ENCODE results near the gene PSMB4. TPM values are rescaled to one million over a fixed set of nuclear protein-coding genes. Genes with fewer than 3 reads are reported as not detected.

Gene PSMB4
- total RNA-seq, 2 donors from 2014 or later = 297 to 301 TPM

DNA sequence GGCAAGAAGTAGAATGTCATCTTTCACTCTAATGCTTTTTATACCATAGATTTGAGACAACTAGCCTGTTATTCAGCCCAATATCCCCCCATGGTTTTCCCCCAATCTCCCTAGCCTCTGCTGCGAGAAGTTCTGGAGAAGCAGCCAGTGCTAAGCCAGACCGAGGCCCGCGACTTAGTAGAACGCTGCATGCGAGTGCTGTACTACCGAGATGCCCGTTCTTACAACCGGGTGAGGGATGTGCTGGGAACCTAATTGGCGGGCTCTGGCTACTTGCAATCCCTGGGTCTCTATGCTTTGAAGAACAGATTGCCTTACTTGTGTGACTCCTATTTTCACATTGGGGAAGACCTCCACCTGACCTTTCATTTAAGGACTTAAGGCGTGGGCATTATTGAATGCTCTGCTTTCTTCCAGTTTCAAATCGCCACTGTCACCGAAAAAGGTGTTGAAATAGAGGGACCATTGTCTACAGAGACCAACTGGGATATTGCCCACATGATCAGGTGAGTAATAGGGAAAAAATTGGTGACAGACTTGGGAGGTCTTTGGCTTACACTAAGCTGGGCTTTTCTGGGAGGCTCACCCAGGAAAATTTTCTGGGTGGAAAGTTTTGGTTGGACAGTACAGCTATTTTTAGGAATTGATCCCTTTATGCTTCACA is 1.9 kb downstream of the PSMB4 start:
- peaks cover 43% of the 10 kb centered on the region for H3K4me1 Mint-ChIP-seq (ENCODE audit: low read depth)
- H3K27me3 Mint-ChIP-seq (ENCODE audit: low read depth) = no peaks in the 10 kb centered on the region
- H3K4me3 Mint-ChIP-seq = peak overlapping the region; percentile 88 to 98
- ATAC-seq (replicated peaks in 1 of 2) (no peak), DNase-seq (no peak)
- H3K36me3 Mint-ChIP-seq (ENCODE audit: insufficient read depth in 2 of 2) = peaks cover 16 to 30% of the 10 kb centered on the region in 2 donors
- peak overlapping the region; percentile 99 for H3K27ac Mint-ChIP-seq
- no peaks in the 10 kb centered on the region for H3K9me3 Mint-ChIP-seq

DNA sequence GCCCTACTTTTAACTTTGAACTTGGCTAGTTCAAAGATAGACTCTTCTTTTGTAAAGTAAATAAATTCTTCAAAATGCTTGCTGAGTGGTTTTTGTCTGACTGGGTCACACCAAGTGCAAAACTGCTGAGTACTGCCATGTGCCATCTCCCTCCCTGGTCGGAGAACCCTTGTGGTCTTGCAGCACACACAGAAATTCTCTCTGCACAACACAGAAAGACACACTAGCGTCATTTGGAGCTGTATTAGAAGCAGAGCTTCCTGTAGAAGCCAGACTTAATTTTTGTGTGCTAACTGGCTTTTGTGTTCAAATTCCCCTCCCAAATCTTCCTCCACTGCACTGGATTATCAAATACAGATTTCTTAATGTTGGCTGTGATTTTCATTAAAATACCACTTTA is 2.5 kb downstream of the PSMB4 start:
- H3K4me1 Mint-ChIP-seq (ENCODE audit: low read depth) = peaks cover 43% of the 10 kb centered on the region
- no peak for DNase-seq
- H3K9me3 Mint-ChIP-seq = no peaks in the 10 kb centered on the region
- H3K4me3 Mint-ChIP-seq = peak overlapping the region in 1 of 2 donors; percentile 98
- peak overlapping the region; percentile 88 for H3K27ac Mint-ChIP-seq
- no peak for ATAC-seq (replicated peaks in 1 of 2)
- peaks cover 17 to 30% of the 10 kb centered on the region in 2 donors for H3K36me3 Mint-ChIP-seq (ENCODE audit: insufficient read depth in 2 of 2)
- no peaks in the 10 kb centered on the region for H3K27me3 Mint-ChIP-seq (ENCODE audit: low read depth)

DNA sequence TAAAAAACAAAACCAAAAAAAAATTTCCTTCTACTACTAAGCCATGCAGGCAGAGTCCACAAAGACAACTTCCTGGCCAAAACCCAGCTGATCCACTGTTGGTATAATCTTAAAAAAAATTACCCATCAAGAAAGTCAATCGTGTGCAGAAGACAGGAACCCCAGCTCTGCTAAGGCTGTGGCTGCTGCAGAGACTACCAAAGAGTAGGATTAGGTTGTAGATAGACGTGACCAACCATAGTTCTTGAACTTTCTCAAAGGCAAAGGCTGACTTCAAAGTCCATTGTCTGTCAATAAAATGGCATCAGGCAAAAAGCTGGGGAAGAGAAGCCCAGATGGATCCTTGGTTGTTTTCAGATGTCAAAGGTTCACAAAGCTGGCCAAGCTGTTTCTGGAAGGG is 3.4 kb downstream of the PSMB4 start:
- ATAC-seq (replicated peaks in 1 of 2) (no peak), DNase-seq (no peak)
- peaks cover 17 to 30% of the 10 kb centered on the region in 2 donors for H3K36me3 Mint-ChIP-seq (ENCODE audit: insufficient read depth in 2 of 2)
- H3K4me3 Mint-ChIP-seq = no peak overlapping the region
- H3K27me3 Mint-ChIP-seq (ENCODE audit: low read depth) = no peaks in the 10 kb centered on the region
- no peaks in the 10 kb centered on the region for H3K9me3 Mint-ChIP-seq
- peaks cover 43% of the 10 kb centered on the region for H3K4me1 Mint-ChIP-seq (ENCODE audit: low read depth)
- peak overlapping the region; percentile 88 for H3K27ac Mint-ChIP-seq

DNA sequence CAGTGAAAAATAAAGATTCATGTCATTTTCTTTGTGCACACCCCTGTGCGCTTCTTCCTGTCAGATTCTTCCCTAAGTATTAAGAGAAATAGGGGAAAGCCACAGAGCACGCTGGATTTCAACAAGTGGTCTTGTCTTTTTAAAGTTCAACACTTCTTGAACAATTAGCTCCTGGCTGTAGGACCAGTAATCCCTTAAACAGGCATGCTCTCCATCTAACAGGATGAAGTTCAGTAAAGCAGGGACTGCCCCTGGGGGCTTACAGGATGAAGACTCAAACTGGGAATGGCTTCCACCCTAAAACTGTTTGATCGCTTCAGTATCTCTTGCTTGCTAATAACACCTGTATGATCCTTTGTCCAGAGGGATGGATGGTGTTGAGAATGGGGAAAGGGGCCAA is 4.2 kb downstream of the PSMB4 start:
- H3K4me1 Mint-ChIP-seq (ENCODE audit: low read depth) = peaks cover 43% of the 10 kb centered on the region
- no peak for ATAC-seq (replicated peaks in 1 of 2)
- no peaks in the 10 kb centered on the region for H3K9me3 Mint-ChIP-seq
- no peaks in the 10 kb centered on the region for H3K27me3 Mint-ChIP-seq (ENCODE audit: low read depth)
- no peak overlapping the region for H3K4me3 Mint-ChIP-seq
- peaks cover 17 to 30% of the 10 kb centered on the region in 2 donors for H3K36me3 Mint-ChIP-seq (ENCODE audit: insufficient read depth in 2 of 2)
- DNase-seq = no peak
- H3K27ac Mint-ChIP-seq = peak overlapping the region; percentile 77

DNA sequence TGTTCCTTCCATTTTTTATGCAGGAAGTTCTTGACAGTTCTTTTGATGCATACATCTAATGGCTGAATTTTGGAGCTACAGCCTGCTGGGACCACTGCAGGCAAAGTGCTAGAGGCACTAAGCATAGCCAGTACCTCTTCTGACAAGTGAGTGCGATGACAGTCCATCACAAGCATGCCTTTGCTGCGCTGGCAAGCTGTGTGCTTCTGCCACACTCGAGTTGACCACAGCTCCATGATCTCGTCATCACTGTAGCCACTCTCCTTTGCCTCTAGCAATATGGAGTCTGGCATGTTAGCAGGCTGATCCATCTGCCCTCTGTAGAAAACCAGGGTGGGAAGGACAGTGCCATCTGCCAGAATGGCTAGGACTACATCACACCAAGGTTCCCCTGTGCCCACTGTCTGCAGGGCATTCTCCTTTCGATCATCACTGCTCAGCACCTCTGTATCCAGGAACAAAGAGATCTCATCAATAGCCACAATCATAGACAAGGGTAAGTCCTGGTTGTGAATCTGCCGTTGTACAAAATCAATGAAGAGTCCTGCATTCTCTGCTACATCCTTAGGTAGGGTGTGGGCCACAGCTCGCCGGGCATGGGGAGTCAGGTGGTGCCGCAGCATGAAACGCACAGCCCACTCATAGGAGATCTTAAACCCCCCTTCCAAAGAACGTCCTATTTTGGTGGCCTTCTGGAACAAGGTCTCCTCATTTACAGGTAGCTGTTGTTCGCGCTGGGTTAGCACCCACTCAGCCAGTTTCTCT is 6.0 kb downstream of the PSMB4 start:
- H3K9me3 Mint-ChIP-seq = no peaks in the 10 kb centered on the region
- H3K27ac Mint-ChIP-seq = no peak overlapping the region
- H3K4me3 Mint-ChIP-seq = no peak overlapping the region
- DNase-seq (no peak), ATAC-seq (replicated peaks in 1 of 2) (no peak)
- no peaks in the 10 kb centered on the region for H3K27me3 Mint-ChIP-seq (ENCODE audit: low read depth)
- H3K36me3 Mint-ChIP-seq (ENCODE audit: insufficient read depth in 2 of 2) = peaks cover 13 to 28% of the 10 kb centered on the region in 2 donors
- peaks cover 37% of the 10 kb centered on the region for H3K4me1 Mint-ChIP-seq (ENCODE audit: low read depth)

DNA sequence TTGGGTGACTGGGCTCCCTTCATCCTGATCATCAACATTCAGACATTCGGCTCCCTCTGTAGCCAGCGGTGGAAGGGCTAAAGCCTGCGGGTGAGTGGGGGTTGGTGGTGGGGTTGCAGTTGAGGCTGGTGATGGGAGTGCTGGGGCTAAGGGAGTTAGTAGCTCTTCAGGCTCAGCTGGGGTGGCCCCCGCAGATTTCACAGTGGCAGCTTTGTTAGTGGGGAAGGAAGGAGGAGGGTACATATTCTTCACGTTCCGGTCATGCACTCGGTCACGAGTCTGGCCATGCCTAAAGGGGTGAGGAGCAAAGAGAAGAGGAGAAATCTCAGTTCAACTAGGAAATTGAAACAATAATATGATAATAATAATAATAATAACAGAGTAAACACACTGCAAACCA is 6.8 kb downstream of the PSMB4 start:
- Mint-ChIP-seq H3K27ac (no peak overlapping the region), H3K9me3 (no peaks in the 10 kb centered on the region), H3K27me3 (ENCODE audit: low read depth) (no peaks in the 10 kb centered on the region), H3K36me3 (ENCODE audit: insufficient read depth in 2 of 2) (peaks cover 12 to 27% of the 10 kb centered on the region in 2 donors), H3K4me3 (no peak overlapping the region), H3K4me1 (ENCODE audit: low read depth) (peaks cover 29% of the 10 kb centered on the region)
- DNase-seq = no peak
- no peak for ATAC-seq (replicated peaks in 1 of 2)

DNA sequence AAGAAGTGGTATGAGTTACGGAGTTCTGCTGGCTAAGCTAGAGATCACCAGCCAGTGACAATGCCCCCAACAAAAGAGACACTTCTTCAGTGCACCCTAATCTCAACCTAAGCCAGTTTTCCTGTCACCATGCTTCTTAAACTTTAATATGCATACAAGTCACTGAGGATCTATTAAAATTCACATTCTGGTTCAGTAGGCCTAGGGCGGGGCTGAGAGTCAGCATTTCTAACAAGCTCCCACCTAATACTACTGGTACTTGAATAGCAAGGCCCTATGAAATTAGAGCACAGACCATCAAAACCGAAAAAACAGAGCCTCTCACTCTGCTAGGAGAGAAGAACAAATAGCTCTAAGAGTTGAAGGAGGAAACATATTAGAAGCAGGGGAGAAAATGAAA is 7.9 kb downstream of the PSMB4 start:
- Mint-ChIP-seq H3K4me1 (ENCODE audit: low read depth) (peaks cover 18% of the 10 kb centered on the region), H3K36me3 (ENCODE audit: insufficient read depth in 2 of 2) (peaks cover 12 to 22% of the 10 kb centered on the region in 2 donors), H3K27me3 (ENCODE audit: low read depth) (no peaks in the 10 kb centered on the region), H3K4me3 (no peak overlapping the region), H3K9me3 (no peaks in the 10 kb centered on the region), H3K27ac (no peak overlapping the region)
- ATAC-seq (replicated peaks in 1 of 2) = no peak
- DNase-seq = no peak

DNA sequence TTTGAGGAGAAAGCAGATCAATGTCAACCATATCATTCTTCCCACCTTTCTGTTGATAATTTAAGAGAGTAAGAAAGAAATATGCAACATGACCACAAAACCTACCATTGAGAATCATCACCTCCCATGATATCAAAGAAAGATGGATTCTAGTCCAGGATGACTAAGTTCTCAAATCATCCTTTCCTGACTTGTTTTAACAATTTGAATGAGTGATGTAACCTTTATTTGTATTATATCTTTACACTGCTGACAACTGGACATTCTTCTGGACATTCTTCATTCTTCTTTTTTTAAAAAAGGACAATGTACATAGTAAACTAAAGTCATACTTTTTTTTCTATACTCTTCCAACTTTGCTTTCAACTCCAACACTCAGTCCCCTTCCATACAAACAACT is 9.5 kb downstream of the PSMB4 start:
- peaks cover 8% of the 10 kb centered on the region for H3K4me1 Mint-ChIP-seq (ENCODE audit: low read depth)
- DNase-seq (no peak), ATAC-seq (replicated peaks in 1 of 2) (no peak)
- no peak overlapping the region for H3K4me3 Mint-ChIP-seq
- H3K27ac Mint-ChIP-seq = peak overlapping the region; percentile 20
- H3K9me3 Mint-ChIP-seq = no peaks in the 10 kb centered on the region
- no peaks in the 10 kb centered on the region for H3K27me3 Mint-ChIP-seq (ENCODE audit: low read depth)
- H3K36me3 Mint-ChIP-seq (ENCODE audit: insufficient read depth in 2 of 2) = peaks cover 12 to 22% of the 10 kb centered on the region in 2 donors

DNA sequence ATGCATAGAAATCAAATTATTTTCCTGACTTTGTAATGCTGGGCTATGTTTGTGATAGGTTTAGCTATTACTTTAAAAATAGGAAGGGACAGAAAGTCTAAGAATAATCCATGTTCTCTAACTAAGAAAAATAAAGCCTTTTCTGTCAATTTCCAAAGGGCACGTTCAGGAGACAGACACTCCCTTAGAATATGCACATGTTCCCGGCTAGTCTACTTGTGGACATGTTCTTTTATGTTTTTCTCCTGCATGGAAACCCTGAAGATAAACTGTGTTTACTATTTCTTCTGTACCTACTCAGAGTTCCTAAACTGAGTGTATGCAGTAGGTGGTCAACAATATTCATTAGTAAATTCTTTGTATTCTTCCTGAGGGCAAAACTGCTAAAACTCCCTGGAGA is 12.5 kb downstream of the PSMB4 start:
- DNase-seq (no peak), ATAC-seq (replicated peaks in 1 of 2) (no peak)
- no peaks in the 10 kb centered on the region for H3K9me3 Mint-ChIP-seq
- H3K36me3 Mint-ChIP-seq (ENCODE audit: insufficient read depth in 2 of 2) = peaks cover 12 to 28% of the 10 kb centered on the region in 2 donors
- H3K27me3 Mint-ChIP-seq (ENCODE audit: low read depth) = no peaks in the 10 kb centered on the region
- H3K4me3 Mint-ChIP-seq = no peak overlapping the region
- H3K4me1 Mint-ChIP-seq (ENCODE audit: low read depth) = no peaks in the 10 kb centered on the region
- H3K27ac Mint-ChIP-seq = no peak overlapping the region

DNA sequence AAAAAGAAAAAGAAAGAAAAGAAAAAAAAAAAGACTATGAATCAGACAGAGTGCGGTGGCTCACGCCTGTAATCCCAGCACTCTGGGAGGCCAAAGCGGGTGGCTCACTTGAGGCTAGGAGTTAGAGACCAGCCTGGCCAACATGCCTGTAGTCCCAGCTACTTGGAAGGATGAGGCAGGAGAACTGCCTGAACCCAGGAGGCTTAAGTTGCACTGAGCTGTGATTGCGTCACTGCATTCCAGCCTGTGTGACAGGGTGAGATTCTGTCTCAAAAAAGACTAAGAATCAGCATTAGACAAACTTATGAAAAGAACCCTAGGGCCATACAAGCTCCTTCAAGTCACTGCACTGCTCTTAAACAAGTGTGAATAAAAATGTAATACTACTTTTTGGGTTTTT is 16.9 kb downstream of the PSMB4 start:
- no peaks in the 10 kb centered on the region for H3K9me3 Mint-ChIP-seq
- no peaks in the 10 kb centered on the region for H3K27me3 Mint-ChIP-seq (ENCODE audit: low read depth)
- no peaks in the 10 kb centered on the region for H3K4me1 Mint-ChIP-seq (ENCODE audit: low read depth)
- DNase-seq = no peak
- H3K36me3 Mint-ChIP-seq (ENCODE audit: insufficient read depth in 2 of 2) = peaks cover 4 to 29% of the 10 kb centered on the region in 2 donors
- no peak overlapping the region for H3K4me3 Mint-ChIP-seq
- ATAC-seq (replicated peaks in 1 of 2) = no peak
- no peak overlapping the region for H3K27ac Mint-ChIP-seq

DNA sequence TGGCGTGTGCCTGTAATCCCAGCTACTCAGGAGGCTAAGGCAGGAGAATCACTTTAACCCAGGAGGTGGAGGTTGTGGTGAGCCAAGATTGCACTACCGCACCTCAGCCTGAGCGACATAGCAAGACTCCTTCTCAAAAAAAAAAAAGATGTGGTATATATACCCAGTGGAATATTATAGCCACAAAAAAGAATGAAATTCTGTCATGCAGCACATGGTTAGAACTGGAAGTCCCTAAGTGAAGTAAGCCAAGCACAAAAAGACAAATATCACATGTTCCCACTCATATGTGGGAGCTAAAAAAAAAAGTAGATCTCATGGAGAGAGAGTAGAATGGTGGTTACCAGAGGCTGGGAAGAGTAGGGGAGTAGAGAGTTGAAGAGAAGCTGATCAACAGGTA is 18.7 kb downstream of the PSMB4 start:
- Mint-ChIP-seq H3K27ac (peak overlapping the region; percentile 39), H3K4me1 (ENCODE audit: low read depth) (no peaks in the 10 kb centered on the region), H3K9me3 (no peaks in the 10 kb centered on the region), H3K27me3 (ENCODE audit: low read depth) (no peaks in the 10 kb centered on the region), H3K36me3 (ENCODE audit: insufficient read depth in 2 of 2) (peaks cover 4 to 30% of the 10 kb centered on the region in 2 donors), H3K4me3 (no peak overlapping the region)
- ATAC-seq (replicated peaks in 1 of 2) = no peak
- DNase-seq = no peak

DNA sequence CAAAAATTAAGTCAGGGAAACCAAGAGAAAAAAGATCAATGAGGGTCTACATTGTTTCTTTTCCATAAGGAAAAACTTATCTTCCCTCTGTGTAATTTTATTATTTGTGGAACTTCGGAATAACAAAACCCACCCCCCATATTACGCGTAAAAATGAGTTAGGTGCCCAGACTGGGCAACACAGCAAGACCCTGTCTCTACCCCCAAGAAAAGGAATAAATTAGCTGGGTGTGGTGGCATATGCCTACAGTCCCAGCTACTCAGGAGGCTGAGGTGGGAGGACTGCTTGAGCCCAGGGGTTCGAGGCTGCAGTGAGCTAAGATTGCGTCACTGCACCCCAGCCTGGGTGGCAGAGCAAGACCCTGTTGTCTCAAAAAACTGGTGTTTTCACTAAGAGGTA is 20.4 kb downstream of the PSMB4 start:
- H3K4me1 Mint-ChIP-seq (ENCODE audit: low read depth) = no peaks in the 10 kb centered on the region
- H3K9me3 Mint-ChIP-seq = no peaks in the 10 kb centered on the region
- H3K27me3 Mint-ChIP-seq (ENCODE audit: low read depth) = no peaks in the 10 kb centered on the region
- no peak overlapping the region for H3K4me3 Mint-ChIP-seq
- H3K27ac Mint-ChIP-seq = no peak overlapping the region
- ATAC-seq (replicated peaks in 1 of 2) = no peak
- H3K36me3 Mint-ChIP-seq (ENCODE audit: insufficient read depth in 2 of 2) = peaks cover 3 to 41% of the 10 kb centered on the region in 2 donors
- no peak for DNase-seq

DNA sequence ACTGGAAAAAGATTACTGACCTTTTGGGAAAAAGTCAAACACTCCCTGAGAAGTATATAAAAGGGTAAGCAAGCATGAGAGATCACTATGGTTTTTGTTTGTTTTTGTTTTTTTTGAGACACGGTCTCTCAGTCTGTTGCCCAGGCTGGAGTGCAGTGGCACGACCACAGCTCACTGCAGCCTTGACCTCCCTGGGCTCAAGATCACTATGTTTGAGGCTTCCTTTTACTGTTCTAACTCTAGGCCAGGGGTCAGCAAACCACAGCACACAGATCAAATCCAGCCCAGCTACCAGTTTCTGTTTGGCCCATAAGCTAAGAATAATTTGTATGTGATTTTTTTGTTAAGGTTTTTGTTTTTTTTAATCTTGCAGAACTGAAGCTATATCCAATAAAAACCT is 25.7 kb downstream of the PSMB4 start:
- no peak for ATAC-seq (replicated peaks in 1 of 2)
- no peaks in the 10 kb centered on the region for H3K9me3 Mint-ChIP-seq
- H3K4me1 Mint-ChIP-seq (ENCODE audit: low read depth) = no peaks in the 10 kb centered on the region
- peaks cover 7 to 41% of the 10 kb centered on the region in 2 donors for H3K36me3 Mint-ChIP-seq (ENCODE audit: insufficient read depth in 2 of 2)
- DNase-seq = no peak
- peak overlapping the region; percentile 6 for H3K27ac Mint-ChIP-seq
- H3K4me3 Mint-ChIP-seq = no peak overlapping the region
- no peaks in the 10 kb centered on the region for H3K27me3 Mint-ChIP-seq (ENCODE audit: low read depth)
